Adipocyte (in vitro differentiated cells): ENCODE data around the gene CHRND.

ENCODE experiments used
- DNase-seq: peaks from one replicate; pipeline ENCODE4 v3.0.0-alpha.2; 2015; ENCODE audit warnings: low read depth
- H3K27me3 ChIP-seq: replicated peaks from 2 replicates; pipeline ENCODE4 v1.7.0; 2013; ENCODE audit warnings: mild to moderate bottlenecking, low read length, moderate library complexity; ENCODE audit not compliant: control insufficient read depth, insufficient read depth
- H3K36me3 ChIP-seq: 2 replicates; pipeline ENCODE4 v1.7.0; 2013; ENCODE audit warnings: low read length, mild to moderate bottlenecking, moderate library complexity; ENCODE audit not compliant: control insufficient read depth, insufficient read depth, severe bottlenecking
- H3K4me1 ChIP-seq: 2 replicates; pipeline ENCODE4 v1.7.0; 2013; ENCODE audit warnings: mild to moderate bottlenecking, low read length, moderate library complexity; ENCODE audit not compliant: control insufficient read depth, insufficient read depth
- H3K4me3 ChIP-seq: 2 replicates; pipeline ENCODE4 v1.7.0; 2013; ENCODE audit warnings: mild to moderate bottlenecking, low read length, moderate library complexity
- H3K9ac ChIP-seq: 2 replicates; pipeline ENCODE4 v1.7.0; 2013; ENCODE audit warnings: mild to moderate bottlenecking, low read length, moderate library complexity
- H3K9me3 ChIP-seq: 2 replicates; pipeline ENCODE4 v1.7.0; 2013; ENCODE audit warnings: mild to moderate bottlenecking, low read length, moderate library complexity; ENCODE audit not compliant: control insufficient read depth

CHRND gene

DNA sequence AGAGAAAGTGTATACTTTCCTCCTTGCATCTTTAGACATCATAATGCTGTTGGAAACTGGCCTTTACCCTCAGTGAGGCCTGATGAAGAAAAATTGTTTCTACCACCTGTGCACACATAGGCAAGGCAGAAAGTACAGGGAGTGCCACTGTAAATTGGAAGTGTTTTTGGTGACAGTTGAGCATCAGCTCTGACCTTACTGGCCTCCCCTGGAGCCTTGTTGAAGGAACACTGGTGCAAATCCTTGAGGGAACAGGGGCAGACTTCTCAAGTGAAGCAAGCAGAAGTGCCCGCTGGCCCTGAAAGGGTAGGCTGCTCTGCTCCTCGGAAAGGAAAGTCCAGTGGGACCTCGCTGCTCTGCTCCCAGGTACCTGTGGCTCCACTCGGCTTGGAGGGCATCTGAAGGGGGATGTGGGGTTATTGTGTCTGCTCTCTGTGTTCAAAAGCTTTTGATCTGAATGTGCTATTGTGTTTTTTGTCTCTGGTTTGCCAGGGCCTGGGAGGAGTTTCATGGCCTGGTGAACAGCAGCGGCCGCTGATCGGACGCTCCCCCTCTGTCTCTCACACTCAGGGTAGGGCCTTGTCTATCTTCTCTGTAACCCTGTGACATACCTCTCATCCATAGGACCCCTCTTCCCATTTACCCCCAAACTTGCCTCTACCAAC is 47.9 kb downstream of the CHRND start:
- DNase-seq, result no peak
- no peaks in the 10 kb centered on the region for H3K9me3 ChIP-seq
- H3K4me3 ChIP-seq, result no peak overlapping the region
- H3K27me3 ChIP-seq, result no peaks in the 10 kb centered on the region
- peak overlapping the region; percentile 32 for H3K9ac ChIP-seq
- H3K4me1 ChIP-seq, result peaks cover 28% of the 10 kb centered on the region
- H3K36me3 ChIP-seq, result peaks cover 43% of the 10 kb centered on the region

DNA sequence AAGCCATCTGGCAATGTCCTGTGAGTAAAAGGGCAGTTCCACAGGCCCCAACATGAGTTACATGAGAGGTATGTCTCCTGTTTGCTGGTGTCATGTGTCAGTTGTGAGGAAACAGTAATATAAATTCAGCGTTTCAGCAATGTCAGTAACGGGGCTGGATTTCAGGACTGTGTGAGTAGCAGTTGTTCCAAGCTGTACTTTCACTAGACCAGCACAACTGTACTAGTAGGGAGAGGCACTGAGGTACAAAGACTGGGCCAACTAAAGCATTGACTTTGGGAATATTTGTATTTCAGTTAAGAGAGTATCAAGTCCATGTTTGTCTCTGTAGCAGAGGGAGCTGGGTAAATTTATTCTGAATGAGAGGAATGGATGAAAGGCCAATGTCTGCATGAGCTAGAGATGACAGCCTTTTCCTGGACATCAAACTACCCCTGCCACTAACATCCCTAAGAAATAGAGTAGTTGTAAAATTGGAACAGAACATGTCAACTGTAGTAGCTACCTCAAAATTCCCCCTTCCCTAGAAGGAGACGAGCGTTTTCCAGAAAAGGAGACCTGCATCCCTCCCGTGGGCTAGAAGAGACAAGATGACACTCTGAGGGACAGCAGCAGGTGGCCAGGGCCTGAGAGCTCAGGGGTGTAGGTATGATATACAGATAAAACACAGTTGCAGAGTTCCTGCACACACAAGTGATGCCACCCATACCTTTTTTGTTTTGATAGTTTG is 48.9 kb downstream of the CHRND start:
- DNase-seq, result peak; percentile 88
- no peak overlapping the region for H3K4me3 ChIP-seq

DNA sequence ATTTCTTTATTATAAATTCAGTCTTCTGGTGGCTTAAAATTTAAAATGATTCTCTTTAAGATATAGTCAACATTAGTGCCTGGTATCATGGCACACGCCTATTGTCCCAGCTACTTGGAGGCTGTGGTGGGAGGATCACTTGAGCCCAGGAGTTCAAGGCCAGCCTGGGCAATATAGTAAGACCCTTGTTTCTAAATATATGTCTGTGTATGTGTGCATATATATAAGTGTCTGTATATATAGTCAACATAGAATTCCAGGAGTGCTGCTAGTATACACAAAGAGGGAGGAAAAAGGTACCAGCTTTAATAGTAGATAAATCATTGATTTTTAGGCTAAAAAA is 49.4 kb downstream of the CHRND start:
- Histone ChIP-seq H3K9me3 (no peaks in the 10 kb centered on the region), H3K36me3 (peaks cover 32% of the 10 kb centered on the region), H3K4me1 (peaks cover 28% of the 10 kb centered on the region), H3K4me3 (no peak overlapping the region), H3K27me3 (no peaks in the 10 kb centered on the region), H3K9ac (no peak overlapping the region)
- DNase-seq, result no peak

More for the DNA sequence above, 48.9 kb downstream of the CHRND start:
- H3K4me1 ChIP-seq, result peaks cover 28% of the 10 kb centered on the region
- peak overlapping the region; percentile 32 for H3K9ac ChIP-seq
- H3K9me3 ChIP-seq, result no peaks in the 10 kb centered on the region
- no peaks in the 10 kb centered on the region for H3K27me3 ChIP-seq
- H3K36me3 ChIP-seq, result peaks cover 34% of the 10 kb centered on the region

DNA sequence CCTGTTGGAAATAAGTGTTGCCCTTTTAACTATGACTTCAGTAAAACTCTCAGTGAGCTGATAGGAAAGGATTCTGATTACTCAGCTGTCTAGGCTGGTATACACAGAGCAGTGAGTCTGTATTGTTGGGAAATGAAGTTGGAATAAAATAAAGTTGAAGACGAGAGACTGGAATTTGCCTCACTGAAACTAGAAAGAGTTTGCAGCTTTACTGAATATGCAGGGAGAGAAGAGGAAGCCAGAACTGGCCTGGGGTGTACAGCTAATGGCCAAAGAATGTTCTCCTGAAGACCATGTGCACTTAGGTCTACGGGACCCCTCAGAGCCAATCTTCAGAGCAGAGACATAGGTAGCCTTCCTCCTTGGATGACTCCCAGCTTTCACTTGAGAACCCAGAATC is 51.0 kb downstream of the CHRND start:
- Histone ChIP-seq H3K27me3 (no peaks in the 10 kb centered on the region), H3K36me3 (peaks cover 41% of the 10 kb centered on the region), H3K9me3 (no peaks in the 10 kb centered on the region), H3K4me1 (peaks cover 20% of the 10 kb centered on the region), H3K9ac (no peak overlapping the region), H3K4me3 (no peak overlapping the region)
- peak; percentile 64 for DNase-seq

DNA sequence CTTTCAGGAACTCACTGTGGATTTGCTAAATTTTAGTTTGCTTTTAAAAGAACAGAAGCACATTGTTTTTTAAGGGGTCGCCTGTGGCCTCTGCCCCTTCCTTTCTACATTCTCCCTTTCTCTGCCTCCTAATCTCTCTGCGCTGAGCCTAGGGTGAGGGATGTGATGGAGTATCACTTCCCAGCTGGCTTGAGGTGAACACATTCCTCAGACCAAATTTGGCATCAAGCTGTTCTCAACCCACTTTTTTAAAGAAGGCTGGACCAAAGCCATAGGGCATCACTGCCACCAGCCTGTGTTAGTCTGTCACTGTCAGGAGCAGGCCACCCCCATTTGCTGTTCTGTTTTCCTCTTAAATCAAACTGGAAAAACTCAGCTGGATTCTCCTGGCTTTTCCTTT is 51.9 kb downstream of the CHRND start:
- H3K9ac ChIP-seq, result no peak overlapping the region
- no peak for DNase-seq
- peaks cover 20% of the 10 kb centered on the region for H3K4me1 ChIP-seq
- H3K4me3 ChIP-seq, result no peak overlapping the region
- no peaks in the 10 kb centered on the region for H3K9me3 ChIP-seq
- H3K27me3 ChIP-seq, result no peaks in the 10 kb centered on the region
- peaks cover 45% of the 10 kb centered on the region for H3K36me3 ChIP-seq

DNA sequence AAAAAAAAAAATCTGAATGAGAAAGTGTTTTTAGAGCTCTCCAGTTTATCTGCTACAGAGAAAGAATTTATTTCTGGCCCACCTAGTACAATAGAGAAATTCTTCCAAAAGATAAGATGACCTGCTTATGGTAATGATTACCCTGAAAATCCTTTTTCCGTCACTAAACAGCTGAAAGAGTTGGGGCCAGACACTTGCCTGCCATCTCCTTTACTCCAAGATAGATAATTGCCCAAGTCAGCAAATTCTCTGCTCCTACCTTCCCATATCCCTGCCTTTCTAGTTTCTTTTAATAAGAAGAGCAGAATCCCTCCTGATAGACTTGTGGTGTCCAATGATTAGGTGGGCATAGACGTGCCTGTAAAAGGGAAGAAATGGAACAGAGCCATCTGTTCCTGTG is 52.7 kb downstream of the CHRND start:
- H3K9me3 ChIP-seq, result no peaks in the 10 kb centered on the region
- DNase-seq, result no peak
- H3K9ac ChIP-seq, result no peak overlapping the region
- H3K27me3 ChIP-seq, result no peaks in the 10 kb centered on the region
- peaks cover 20% of the 10 kb centered on the region for H3K4me1 ChIP-seq
- peaks cover 45% of the 10 kb centered on the region for H3K36me3 ChIP-seq
- H3K4me3 ChIP-seq, result no peak overlapping the region

DNA sequence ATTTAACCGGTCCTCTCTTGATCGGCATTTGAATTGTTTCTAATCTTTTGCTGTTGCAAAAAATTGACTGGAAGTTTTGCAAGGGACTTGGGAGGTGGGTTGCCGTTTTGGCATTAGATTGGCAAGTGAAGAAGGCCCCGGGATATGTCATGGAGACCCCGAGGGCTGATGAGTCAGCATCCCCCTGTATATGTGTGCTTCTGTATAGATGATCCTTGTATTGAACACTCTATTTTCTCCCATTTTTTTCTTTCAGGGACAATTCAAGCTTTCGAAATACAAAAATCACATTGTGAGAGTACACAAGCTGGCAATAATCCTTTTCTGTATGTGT is 54.7 kb downstream of the CHRND start:
- Histone ChIP-seq H3K9me3 (no peaks in the 10 kb centered on the region), H3K4me3 (no peak overlapping the region), H3K4me1 (peaks cover 14% of the 10 kb centered on the region), H3K36me3 (peaks cover 33% of the 10 kb centered on the region), H3K9ac (no peak overlapping the region), H3K27me3 (no peaks in the 10 kb centered on the region)
- DNase-seq, result no peak

DNA sequence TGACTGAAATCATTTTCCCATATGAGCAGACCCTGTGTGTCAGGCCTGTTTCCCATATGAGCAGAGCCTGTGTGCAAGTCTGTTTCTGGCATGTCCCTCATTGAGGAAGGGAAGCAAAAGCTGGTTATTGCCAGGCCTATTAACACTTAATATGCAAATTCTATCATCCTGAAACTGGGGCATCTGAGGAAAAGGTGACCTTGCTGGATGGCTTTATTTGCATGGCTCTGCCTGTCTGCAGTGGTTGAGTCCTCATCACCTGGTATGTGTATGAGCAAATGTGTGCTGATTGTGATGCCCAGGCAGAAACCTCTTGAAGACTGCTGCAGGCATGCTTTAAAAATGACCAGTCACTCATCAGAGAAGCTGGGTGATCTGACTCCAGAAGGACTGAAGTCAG is 55.8 kb downstream of the CHRND start:
- peaks cover 33% of the 10 kb centered on the region for H3K36me3 ChIP-seq
- no peak overlapping the region for H3K9ac ChIP-seq
- H3K4me3 ChIP-seq, result no peak overlapping the region
- no peak for DNase-seq
- H3K27me3 ChIP-seq, result no peaks in the 10 kb centered on the region
- peaks cover 8% of the 10 kb centered on the region for H3K4me1 ChIP-seq
- H3K9me3 ChIP-seq, result no peaks in the 10 kb centered on the region

DNA sequence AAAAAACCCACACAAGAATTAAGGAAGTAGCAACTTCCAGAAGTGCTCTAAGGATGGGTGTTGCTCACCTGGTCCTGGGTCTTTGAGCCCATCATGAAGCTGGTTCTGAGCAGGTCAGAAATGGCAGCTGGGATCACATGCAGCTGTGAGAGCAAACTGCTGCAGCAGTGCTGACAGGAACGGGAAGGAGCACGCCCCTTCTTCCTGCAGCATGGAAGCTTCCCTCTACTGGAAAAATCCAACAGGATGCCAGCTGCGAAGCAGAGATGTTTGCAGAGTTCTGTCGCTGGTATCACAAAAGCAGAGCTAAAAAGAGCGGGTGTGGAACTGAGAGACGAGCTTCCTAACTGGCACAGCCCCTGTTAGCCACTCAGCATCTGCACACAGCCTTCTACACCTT is 58.3 kb downstream of the CHRND start:
- Histone ChIP-seq H3K9ac (no peak overlapping the region), H3K4me1 (peaks cover 8% of the 10 kb centered on the region), H3K27me3 (no peaks in the 10 kb centered on the region), H3K4me3 (no peak overlapping the region), H3K9me3 (no peaks in the 10 kb centered on the region), H3K36me3 (peaks cover 33% of the 10 kb centered on the region)
- no peak for DNase-seq
